PC-3 (cell line): ENCODE data around the gene OR2B2.

Source experiments
- EZH2 ChIP-seq: fragments of 300-600 bp; sonication (generic); IDR thresholded peaks from one replicate; pipeline ENCODE4 v1.6.1; 2017; ENCODE audit warnings: antibody characterized with exemption, mild to moderate bottlenecking, low read length; ENCODE audit not compliant: unreplicated experiment
- EZH2phosphoT487 ChIP-seq: fragments of 300-600 bp; sonication (generic); IDR thresholded peaks from 2 replicates; pipeline ENCODE4 v1.6.1; 2018; ENCODE audit warnings: mild to moderate bottlenecking, antibody characterized with exemption, low read length, borderline replicate concordance
- TF ChIP-seq, protein P1 (sequence below): fragments of 300-600 bp; sonication (generic); conservative IDR thresholded peaks from 2 replicates; pipeline ENCODE4 v1.5.1; 2017; ENCODE audit warnings: antibody characterized with exemption, low read depth, mild to moderate bottlenecking, low read length

DNA sequence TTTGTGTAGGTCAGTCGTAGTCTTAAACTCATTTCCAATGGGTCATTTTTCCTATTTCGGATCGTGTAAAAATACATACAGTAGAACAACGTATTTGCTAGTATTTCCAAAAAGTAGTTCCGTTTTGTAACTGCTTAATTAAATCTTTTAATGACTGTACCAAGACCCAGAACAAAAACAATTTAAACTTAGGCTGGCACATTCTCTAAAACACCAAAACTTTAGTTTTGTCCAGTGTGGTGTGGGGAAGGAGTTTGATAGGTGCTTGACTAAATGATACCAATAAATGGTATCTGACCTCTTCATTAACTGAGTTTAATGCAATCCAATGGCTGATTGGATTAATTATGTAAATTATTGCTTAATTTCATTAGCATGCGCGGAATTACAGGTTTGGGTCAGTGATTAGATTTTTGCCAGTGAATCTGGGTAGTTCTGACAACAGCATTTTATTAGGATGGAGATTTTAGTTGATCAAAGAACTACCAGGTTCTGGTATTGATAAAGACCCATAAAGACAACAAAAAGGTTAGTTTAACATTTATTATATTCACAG, 20.8 kb downstream of the OR2B2 start:
- TF ChIP-seq, protein P1, sequence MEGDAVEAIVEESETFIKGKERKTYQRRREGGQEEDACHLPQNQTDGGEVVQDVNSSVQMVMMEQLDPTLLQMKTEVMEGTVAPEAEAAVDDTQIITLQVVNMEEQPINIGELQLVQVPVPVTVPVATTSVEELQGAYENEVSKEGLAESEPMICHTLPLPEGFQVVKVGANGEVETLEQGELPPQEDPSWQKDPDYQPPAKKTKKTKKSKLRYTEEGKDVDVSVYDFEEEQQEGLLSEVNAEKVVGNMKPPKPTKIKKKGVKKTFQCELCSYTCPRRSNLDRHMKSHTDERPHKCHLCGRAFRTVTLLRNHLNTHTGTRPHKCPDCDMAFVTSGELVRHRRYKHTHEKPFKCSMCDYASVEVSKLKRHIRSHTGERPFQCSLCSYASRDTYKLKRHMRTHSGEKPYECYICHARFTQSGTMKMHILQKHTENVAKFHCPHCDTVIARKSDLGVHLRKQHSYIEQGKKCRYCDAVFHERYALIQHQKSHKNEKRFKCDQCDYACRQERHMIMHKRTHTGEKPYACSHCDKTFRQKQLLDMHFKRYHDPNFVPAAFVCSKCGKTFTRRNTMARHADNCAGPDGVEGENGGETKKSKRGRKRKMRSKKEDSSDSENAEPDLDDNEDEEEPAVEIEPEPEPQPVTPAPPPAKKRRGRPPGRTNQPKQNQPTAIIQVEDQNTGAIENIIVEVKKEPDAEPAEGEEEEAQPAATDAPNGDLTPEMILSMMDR, result no peak
- TF ChIP-seq EZH2 (no peak), EZH2phosphoT487 (no peak)
